DND-41 (cell line): Measurements from ENCODE around the gene GJB2.

Experiments used
- ATAC-seq: fragments of 200-7000 bp; cut with Tn5 transposase; 3 replicates; pipeline ENCODE4 v1.9.1; 2021; ENCODE audit warnings: low read depth; ENCODE audit not compliant: insufficient read depth
- DNase-seq: peaks from one replicate; pipeline ENCODE4 v3.0.0-alpha.2; 2020
- H2AFZ ChIP-seq: 2 replicates; pipeline ENCODE4 v1.6.0; 2012; ENCODE audit warnings: low read depth, low read length
- H3K27ac ChIP-seq: 2 replicates; pipeline ENCODE4 v1.5.1; 2012; ENCODE audit warnings: low read length, inconsistent platforms
- H3K27me3 ChIP-seq: fragments of 200-600 bp; sonication (generic); 2 replicates; pipeline ENCODE4 v1.6.0; 2012; ENCODE audit warnings: low read length, mild to moderate bottlenecking, inconsistent platforms; ENCODE audit not compliant: insufficient read depth, poor library complexity
- H3K36me3 ChIP-seq: 2 replicates; pipeline ENCODE4 v1.5.1; 2012; ENCODE audit warnings: low read length, inconsistent platforms; ENCODE audit not compliant: insufficient read depth
- H3K4me1 ChIP-seq: 2 replicates; pipeline ENCODE4 v1.5.1; 2012; ENCODE audit warnings: mild to moderate bottlenecking, low read length; ENCODE audit not compliant: insufficient read depth
- H3K4me2 ChIP-seq: 2 replicates; pipeline ENCODE4 v1.6.0; 2012; ENCODE audit warnings: mild to moderate bottlenecking, moderate library complexity, low read length, inconsistent platforms; ENCODE audit not compliant: insufficient read depth
- H3K4me3 ChIP-seq, 2 experiments: fragments of 200-600 bp in 1 of 2; shearing (Covaris generic) in 1 of 2; 2 replicates each; pipeline ENCODE4 v1.5.1; 2012 to 2016; ENCODE audit warnings: inconsistent platforms in 2 of 2, low read length in 2 of 2, mild to moderate bottlenecking in 2 of 2, low read depth in 1 of 2, moderate library complexity in 1 of 2
- H3K79me2 ChIP-seq: 2 replicates; pipeline ENCODE4 v1.6.0; 2012; ENCODE audit warnings: low read length, inconsistent platforms; ENCODE audit not compliant: insufficient read depth
- H3K9ac ChIP-seq: 2 replicates; pipeline ENCODE4 v1.6.0; 2012; ENCODE audit warnings: low read depth, mild to moderate bottlenecking, inconsistent platforms, low read length, moderate library complexity
- H3K9me3 ChIP-seq: 2 replicates; pipeline ENCODE4 v1.5.1; 2012; ENCODE audit warnings: low read length, moderate library complexity, mild to moderate bottlenecking, inconsistent platforms; ENCODE audit not compliant: insufficient read depth, severe bottlenecking
- H4K20me1 ChIP-seq: 2 replicates; pipeline ENCODE4 v1.6.0; 2012; ENCODE audit warnings: low read length; ENCODE audit not compliant: insufficient read depth
- CTCF ChIP-seq: IDR thresholded peaks from 2 replicates; pipeline ENCODE4 v1.5.1; 2012; ENCODE audit warnings: borderline replicate concordance, low read length, moderate library complexity, mild to moderate bottlenecking; ENCODE audit not compliant: poor library complexity, severe bottlenecking; ENCODE audit errors: extremely low read depth
- EZH2 ChIP-seq: IDR thresholded peaks from 3 replicates; pipeline ENCODE4 v1.6.1; 2012; ENCODE audit warnings: borderline replicate concordance, low read depth, mild to moderate bottlenecking, moderate library complexity, low read length, inconsistent platforms; ENCODE audit not compliant: severe bottlenecking

GJB2 gene

GRCh38 chr13:20197361-20197834 lies 4.7 kb upstream of the GJB2 start:
- peak; percentile 79 for TF ChIP-seq CTCF
- TF ChIP-seq EZH2: no peak
- ATAC-seq: peak; percentile 56
- H3K36me3 ChIP-seq: no peaks in the 10 kb centered on the region
- peak; percentile 24 for DNase-seq
- H3K4me2 ChIP-seq: no peak overlapping the region
- H3K9me3 ChIP-seq: no peaks in the 10 kb centered on the region
- H3K9ac ChIP-seq: no peak overlapping the region
- peaks cover 11% of the 10 kb centered on the region for H3K4me1 ChIP-seq
- H3K4me3 ChIP-seq: no peak overlapping the region
- no peaks in the 10 kb centered on the region for H4K20me1 ChIP-seq
- 0 out of 2 replicates have a peak overlapping the region, but pooled peaks have one; percentile 13 for H2AFZ ChIP-seq
- H3K79me2 ChIP-seq: no peaks in the 10 kb centered on the region
- H3K27ac ChIP-seq: no peak overlapping the region
- peaks cover 35% of the 10 kb centered on the region for H3K27me3 ChIP-seq

- ATAC-seq: no peak
Observed at GRCh38 chr13:20195801-20196200, 3.1 kb upstream of the GJB2 start.

GRCh38 chr13:20193907-20194631 lies 1.3 kb upstream of the GJB2 start:
- Histone ChIP-seq H3K9ac (no peak overlapping the region), H4K20me1 (no peaks in the 10 kb centered on the region; the same call in 1 of the 2 replicates)

More at GRCh38 chr13:20195801-20196200, 3.1 kb upstream of the GJB2 start:
- H3K27me3 ChIP-seq: peaks cover 50% of the 10 kb centered on the region
- no peak for DNase-seq
- no peaks in the 10 kb centered on the region for H3K9me3 ChIP-seq
- H3K36me3 ChIP-seq: no peaks in the 10 kb centered on the region
- H3K27ac ChIP-seq: no peak overlapping the region
- H3K4me2 ChIP-seq: no peak overlapping the region
- no peak overlapping the region for H3K4me3 ChIP-seq
- H3K79me2 ChIP-seq: no peaks in the 10 kb centered on the region
- H4K20me1 ChIP-seq: no peaks in the 10 kb centered on the region; the same call in 1 of the 2 replicates
- no peak for TF ChIP-seq CTCF
- TF ChIP-seq EZH2: peak; percentile 12
- peaks cover 11% of the 10 kb centered on the region for H3K4me1 ChIP-seq
- no peak overlapping the region for H3K9ac ChIP-seq
- H2AFZ ChIP-seq: no peak overlapping the region

More at GRCh38 chr13:20193907-20194631, 1.3 kb upstream of the GJB2 start:
- H3K36me3 ChIP-seq: no peaks in the 10 kb centered on the region
- no peak overlapping the region for H3K27ac ChIP-seq
- H3K4me1 ChIP-seq: peaks cover 11% of the 10 kb centered on the region
- no peaks in the 10 kb centered on the region for H3K9me3 ChIP-seq
- H3K27me3 ChIP-seq: peaks cover 52% of the 10 kb centered on the region
- no peak overlapping the region for H2AFZ ChIP-seq
- TF ChIP-seq EZH2 (no peak), CTCF (no peak)
- 0 out of 3 replicates have a peak, but pooled peaks have one; percentile 10 for ATAC-seq
- no peaks in the 10 kb centered on the region for H3K79me2 ChIP-seq
- peak overlapping the region; percentile 53 for H3K4me2 ChIP-seq
- no peak for DNase-seq
- no peak overlapping the region for H3K4me3 ChIP-seq
